IPS-NIHi11 (cell line): ENCODE data around the gene NOS1AP.

Experiments used
- DNase-seq: peaks from one replicate; pipeline ENCODE4 v3.0.0; 2012; ENCODE audit warnings: mixed read lengths, low spot score

Gene NOS1AP

DNA sequence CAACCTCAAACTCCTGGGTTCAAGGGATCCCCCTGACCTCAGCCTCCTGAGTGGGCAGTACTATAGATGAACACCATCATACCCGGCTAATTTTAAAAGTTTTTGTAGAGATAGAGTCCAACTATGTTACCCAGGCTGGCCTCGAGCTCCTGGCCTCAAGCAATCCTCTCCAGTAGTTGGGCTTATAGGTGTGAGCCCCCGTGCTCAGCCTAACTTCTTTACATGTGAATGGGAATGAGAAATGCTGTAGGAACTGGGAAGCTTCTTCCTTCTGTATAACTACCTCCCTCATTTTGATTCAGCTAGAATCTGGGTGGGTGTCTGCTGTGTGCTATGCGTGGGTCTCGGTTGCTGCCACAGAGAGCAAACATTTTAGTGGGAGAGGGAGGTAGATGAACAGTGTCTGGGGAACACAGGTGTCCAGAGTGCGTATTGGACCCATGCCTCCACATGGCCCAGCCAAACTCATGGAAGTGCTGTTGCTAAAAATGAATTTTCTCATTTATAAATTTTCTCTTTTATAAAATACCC, 150.6 kb downstream of the NOS1AP start:
- DNase-seq: no peak

DNA sequence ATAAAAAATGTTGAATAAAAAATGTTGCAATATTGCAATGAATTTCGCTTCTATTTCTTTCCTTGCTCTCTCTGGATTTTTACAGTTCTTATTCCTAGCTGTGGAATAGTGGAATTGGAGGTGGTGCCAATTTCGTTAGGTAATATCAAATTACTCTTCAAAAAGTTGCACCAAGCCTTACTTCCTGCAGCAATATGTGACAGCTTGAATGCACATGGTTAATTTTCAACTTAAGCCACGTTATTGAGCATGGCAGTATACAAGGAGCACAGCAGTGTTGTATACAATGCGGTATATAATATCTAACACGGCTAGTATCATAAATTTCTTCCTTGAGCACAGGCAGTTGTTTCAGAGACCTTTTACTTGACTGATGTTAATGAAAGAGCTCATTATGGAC, 152.5 kb downstream of the NOS1AP start:
- DNase-seq: no peak

DNA sequence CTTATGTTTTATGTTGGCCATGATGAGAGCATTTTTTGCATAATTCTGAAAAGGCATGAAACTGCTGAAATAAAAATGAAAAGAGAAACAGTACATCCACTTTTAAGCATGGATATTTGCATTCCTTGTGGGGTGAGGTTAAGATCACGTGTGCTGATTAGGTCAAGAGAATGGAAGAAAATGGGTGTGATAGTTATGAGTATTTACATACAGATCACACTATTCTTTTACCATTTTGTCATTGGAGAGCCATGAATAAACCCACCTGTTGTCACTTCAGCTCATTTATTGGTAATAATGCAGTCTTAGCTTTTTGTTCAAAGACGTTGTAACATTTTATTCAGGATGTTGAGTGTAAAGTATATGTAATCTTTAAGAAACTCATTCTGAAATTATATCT, 153.2 kb downstream of the NOS1AP start:
- no peak for DNase-seq

DNA sequence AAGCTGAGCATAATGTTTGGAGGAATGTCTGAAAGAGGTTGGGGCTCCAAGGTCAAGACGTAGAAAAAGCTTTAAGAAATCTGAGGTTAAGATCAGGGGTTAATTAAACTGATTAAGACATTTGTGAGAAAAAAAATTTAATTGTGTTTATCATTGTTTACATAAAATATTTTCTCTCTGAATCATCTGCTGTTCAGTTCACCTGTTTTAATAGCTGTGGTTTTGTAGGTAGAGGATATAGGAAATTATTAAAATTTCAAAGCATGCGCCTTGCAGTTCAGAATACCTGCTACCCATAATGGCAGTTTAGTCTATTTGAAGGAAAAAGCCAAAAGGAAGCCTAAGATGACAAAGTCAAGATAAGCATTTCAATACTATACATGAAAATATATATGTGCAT, 154.0 kb downstream of the NOS1AP start:
- no peak for DNase-seq

DNA sequence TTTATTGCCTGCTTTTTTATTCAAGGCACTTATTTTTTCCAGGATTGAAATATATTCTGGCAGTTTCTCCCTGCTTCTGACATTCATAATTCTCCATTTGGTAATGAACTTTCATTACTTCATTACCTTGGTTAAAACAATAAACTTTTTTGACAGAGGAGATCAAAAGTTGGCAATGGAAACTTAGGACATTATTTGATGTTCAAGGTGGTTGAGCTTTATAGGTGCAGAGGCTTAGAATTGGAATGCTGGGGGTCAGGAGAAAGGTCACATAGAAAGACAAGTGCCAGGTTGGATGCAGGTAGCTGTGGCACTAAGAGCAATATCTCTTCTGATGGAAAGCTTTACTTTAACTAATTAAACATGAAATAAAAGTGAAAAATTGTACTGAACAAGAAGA, 154.8 kb downstream of the NOS1AP start:
- DNase-seq: no peak

DNA sequence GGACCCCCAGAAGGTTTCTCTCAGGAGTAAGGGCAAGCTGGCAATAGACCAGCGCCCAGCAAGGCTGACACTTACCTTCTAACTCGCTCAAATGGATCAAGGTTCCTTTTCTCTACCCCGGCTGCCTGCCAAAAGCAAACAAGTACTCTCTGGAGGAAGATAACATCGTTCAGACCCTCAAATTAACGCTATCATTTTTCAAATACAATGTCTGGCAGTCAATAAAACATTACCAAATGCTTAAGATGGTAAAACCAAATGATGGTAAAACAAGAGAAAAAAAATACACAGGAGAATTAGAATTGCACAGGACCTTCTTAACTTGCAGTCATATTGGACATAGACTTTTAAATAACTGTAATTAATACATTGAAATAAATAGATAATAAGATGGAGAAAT, 159.1 kb downstream of the NOS1AP start:
- DNase-seq: no peak

DNA sequence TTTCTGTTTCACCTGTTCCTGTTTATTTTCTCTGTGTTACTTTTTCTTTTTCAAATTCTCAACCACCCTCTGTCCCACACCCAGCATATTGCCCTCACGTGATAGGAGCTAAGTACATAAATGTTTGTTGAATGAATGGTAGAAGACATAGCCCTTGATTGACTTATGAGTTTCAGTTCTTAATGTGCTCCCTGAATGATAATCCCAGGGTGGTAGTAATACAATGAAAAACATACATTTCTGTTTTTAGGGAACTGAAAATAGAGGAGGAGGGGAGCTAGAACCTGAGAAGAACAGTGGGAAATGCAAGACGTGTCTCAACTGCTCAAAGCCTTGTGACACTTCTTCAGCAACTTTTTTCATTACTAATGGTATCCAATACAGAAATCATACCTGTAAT, 160.1 kb downstream of the NOS1AP start:
- DNase-seq: no peak

DNA sequence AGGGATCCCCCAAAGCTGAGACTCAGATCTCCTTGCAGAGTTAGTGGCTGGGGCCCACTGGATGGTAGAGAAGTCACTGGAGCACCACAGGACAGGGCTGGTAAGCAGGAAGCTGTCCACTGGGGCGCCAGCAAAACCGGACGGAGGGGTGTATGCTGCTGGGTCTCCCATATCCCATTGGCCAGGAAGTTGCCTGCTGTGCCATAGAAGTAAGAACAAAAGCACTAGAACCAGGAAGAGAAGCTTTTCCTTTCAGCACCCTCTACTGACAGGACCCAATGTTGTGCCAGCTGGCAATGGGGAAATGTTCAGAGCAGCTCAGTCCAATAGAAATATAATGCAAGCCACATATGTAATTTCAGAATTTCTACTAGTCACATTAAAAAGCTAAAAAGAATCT, 160.6 kb downstream of the NOS1AP start:
- peak; percentile 77 for DNase-seq

DNA sequence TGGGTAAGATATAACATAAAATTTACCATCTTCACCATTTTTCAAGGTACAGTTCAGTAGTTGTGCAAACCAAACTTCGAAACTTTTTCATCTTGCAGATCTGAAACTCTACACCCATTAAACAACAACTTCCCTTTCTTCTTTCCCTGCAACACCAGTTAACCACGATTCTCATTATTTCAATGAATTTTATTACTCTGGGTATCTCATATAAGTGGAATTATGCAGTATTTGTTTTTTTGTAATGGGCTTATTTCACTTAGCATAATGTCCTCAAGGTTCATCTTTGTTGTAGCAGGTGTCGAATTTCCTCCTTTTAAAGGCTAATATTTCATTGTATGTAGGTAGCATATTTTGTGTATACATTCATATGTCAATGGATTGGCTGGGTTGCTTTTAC, 161.0 kb downstream of the NOS1AP start:
- DNase-seq: no peak

DNA sequence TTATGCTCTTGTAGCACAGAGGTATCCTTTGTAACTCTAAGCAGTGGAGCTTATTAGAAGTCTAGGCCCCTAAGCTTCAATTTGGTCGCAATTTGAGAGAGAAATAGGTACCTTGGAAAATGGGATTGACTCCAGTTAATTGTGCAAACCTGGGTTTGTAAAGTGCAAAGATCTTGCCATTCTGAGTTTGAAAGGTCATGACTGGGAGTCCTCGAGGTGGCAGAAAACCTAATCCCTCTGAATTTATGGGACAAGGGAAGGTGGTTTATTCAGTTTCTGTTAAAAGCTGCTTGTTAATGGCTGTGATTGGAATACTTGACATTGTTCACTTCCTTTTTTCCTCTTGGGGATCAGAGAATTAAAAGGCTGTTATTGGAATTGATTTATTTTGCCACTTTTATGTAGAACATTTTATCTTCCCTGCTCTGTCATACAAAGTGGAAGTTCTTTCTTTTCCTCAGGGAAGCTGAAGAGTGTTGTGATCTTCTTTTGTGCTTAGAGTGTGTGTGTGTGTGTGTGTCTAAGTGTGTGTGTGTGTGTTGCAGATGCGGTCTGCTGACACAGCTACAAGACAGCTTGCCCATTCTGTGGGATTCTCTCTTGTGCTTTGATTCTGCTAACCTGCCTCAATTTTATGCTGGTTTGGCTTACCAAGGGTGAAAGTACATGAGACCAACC, 162.7 kb downstream of the NOS1AP start:
- DNase-seq: no peak

DNA sequence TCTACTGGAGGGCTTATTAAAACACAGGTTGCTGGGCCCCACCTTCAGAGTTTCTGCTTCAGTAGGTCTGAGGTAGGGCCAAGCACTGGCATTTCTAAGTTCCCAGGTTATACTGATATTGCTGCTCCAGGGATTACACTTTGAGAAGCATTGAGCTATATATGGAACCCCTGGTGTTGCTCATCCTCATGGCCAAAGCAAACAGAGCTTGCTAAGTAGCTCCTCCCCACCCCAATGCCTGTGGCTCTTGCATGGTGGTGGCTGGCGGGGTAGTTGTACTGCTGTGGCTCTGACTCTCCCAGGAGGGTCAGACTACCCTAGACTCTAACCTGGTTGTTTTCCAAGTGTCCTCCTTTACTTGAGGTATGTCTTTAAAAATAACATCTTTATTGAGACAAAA, 163.6 kb downstream of the NOS1AP start:
- DNase-seq: no peak

DNA sequence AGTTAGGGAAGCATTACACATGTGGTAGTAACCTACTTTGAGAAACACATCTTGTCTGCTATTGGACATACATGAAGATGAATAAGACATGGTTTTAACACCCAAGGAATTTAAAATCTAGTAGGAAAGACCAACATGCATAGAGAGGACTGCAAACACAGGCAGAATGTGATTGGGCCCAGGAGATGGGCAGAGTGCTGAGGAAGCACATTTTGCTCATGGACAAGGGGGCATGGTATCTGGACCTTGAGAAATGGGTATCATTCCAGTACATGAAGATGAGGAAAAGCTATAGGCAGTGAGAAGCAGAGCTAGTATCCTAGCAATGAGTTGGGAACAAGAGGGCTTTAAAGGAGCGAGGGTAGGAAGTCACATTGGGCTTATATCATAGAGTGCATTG, 164.4 kb downstream of the NOS1AP start:
- no peak for DNase-seq

DNA sequence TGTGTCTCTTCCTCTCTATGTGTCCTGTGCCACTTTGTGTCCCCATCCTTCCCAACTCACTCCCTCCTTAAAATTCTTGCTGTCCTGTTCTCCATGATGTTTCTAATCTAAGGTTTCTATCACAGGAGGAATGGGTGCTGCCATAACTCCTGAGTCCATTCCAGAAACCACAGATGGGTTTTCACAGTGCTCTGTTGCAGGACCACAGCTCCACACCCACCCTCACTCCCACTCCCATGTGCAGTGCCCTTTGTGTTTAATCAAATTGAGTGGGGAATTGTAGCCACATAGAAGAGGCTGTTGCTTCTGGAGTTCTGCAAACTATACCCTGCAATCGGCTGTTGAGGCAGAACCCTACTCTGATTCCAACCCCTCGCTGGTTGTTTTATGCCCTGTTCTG, 165.1 kb downstream of the NOS1AP start:
- DNase-seq: no peak

DNA sequence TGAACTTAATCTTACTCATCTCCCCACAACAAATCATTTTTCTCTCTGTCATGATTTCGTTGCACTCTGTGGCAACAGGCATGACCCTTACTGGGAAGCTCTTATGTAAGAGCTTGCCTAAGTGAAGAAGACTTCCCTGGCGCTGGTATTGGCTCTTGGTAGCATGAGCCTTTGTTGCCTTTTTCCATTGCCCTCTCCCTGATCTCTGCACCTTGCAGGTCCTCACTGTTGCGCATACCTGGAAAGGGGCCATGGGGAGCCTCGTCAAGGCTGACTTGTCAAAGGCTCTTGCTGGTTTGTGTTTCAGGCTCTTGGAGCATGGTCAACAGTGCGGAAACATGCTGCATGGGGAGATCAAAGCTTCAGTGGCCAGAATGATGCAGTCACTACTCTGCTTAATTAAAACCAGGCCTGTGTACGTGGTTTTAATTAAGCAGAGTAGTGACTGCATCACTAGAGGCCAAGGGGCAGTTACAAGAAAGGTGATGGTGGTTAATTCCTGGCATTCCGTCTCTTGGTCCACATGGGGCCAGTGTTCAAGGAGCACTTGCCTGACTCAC, 165.8 kb downstream of the NOS1AP start:
- DNase-seq: peak; percentile 42

DNA sequence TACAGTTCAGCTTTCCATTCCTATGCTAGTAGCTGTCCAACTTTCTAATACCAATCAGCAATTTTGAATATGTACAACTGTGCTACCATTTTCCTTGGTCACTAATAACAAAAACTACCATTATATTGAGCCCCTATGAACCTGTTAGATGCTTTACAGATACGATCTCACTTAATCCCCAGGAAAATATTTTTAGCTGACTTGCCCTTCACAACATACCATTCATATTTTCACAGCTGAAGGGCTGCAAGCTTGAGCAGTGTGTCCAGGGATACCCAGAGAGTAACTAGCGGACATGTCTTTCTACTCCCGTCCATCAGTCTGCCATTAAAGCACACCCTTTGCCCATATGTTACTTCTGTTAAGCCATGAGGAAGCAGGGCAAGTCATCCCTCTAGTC, 166.7 kb downstream of the NOS1AP start:
- no peak for DNase-seq

DNA sequence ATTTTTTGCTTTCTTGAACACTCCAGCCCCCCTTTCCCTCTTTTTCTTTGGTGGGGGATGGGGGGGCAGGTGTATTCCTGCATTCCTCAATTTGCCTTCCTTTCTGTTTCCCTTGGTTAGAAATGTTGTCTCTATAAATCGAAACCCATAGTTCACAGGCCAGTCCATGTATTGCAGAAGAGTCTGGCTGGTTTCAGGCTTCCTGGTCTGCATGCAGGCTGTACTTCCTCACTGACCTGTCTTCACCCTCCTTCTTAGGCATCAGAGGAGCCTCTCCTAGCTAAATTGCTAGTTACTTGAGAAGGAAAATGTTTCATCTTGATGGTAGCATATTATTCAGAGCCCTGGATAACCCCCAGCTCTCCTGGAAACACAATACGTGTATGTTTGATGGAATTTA, 167.1 kb downstream of the NOS1AP start:
- no peak for DNase-seq

DNA sequence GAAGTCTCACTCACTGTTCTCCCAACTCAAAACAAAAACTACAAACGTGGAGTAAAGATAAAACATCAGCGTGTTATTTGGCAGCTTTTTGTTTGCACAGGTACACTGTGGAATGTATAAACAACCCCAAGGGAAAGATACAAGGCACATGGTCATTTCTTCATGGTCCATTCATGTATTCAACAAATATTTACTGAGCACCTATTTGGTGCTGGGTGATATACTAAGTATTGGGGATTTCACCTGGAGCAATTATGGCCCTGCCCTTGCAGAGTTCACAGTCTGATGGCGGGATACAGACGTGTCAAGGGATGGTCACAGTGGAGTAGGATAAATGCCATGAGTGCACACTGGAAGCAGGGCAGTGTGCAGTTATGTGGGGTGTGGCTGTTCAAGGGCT, 171.1 kb downstream of the NOS1AP start:
- DNase-seq: no peak

DNA sequence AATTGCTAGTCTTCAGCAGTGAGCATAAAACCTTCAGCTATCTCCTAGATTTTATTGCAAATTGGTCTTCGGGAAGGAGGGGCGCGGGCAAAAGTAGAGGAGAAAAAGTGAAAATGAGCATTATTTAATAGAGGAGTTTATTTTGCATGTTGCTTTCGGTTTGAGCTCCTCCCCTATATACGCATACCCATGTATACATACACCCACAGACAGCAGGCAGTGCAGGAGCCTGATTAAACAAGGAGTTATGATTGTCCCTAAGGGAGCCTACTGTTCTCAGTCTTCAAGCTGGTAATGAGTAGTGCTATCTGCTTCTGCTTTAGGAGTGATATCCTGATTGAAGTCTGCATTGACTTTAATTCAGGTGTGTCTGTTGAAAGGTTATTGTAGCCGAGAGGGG, 173.3 kb downstream of the NOS1AP start:
- no peak for DNase-seq

DNA sequence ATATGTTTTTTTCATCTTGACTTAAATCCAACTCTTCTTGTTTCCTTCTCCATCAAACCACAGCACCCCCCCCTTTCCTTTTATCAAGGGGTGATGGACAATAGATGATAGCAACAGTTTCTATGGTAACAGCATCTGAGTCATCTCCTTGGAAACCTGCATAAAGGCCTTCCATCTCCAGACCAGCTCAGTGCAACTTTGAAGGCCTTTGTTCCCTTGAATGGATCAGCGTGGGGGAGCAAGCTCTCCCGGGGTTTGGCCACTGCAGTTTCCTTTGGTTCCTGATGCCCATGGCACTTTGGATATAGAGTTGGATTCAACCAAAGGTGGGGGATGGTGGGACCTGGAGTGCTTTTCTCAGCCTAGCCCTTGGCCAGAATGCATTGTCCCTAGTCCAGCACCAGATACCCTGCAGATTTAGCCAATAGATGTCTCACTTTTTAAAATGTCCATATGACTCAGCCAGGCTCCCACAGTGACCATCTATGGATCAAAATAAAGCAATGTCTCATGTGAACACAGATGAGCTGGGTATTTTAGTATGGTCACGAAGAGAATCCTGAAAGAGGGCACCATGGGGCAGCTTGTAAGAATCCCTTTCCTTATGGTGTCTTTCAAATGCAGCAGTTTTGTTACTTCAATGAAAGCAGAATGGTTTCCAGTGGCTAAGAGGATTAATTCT, 179.5 kb downstream of the NOS1AP start:
- peak; percentile 76 for DNase-seq

DNA sequence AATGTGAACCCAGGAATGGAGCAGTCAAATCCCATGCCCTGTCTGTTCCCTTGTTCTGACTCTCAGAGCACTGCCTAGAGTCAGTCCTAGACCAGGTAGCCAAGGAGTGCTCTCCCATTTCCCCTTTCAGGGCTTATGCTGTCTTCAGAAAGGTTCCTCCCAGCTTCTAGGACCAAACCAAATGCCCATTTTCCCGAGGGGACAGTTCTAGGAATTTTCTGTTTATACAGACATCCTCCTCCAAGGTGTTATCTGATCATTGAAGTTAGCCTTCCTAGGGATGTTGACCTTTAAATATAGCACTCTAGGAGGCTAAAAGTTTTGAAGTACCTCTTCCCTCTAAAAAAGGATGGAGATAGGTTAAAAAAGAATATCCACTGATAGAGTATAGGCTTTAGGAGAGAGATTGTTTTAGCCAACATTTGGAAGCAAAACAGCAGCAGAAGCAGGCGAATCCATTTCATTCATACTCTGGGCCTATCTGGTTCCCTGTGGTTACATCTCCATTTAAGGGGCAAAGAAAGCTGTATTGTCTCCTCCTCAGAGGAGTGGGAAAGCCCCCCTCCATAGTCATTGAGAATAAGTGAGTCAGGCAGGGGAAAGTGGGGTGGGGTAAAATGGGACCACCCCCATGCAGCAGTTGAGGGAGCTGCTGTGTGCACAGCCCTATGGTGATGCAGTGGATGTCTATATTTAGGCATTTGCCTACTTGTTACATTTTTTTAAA, 180.7 kb downstream of the NOS1AP start:
- DNase-seq: peak; percentile 37

DNA sequence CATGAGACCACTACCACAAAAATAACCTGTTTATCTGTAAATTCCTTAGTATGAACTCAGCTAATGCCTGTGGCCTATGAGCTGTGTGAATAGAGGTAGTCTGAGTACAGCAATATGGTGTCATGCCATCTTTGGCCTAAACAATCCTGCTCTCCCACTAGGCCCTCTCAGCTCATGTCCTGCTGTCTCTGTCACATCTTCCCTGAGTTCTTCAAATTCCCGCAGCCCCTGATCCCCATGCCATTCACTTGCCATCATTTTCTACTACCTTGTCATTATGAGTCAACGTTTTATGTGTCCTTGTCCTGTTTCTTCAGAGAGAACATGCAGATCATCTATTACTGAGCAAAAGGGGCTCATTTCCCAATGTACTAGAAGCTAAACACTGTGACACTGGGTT, 181.6 kb downstream of the NOS1AP start:
- DNase-seq: no peak

DNA sequence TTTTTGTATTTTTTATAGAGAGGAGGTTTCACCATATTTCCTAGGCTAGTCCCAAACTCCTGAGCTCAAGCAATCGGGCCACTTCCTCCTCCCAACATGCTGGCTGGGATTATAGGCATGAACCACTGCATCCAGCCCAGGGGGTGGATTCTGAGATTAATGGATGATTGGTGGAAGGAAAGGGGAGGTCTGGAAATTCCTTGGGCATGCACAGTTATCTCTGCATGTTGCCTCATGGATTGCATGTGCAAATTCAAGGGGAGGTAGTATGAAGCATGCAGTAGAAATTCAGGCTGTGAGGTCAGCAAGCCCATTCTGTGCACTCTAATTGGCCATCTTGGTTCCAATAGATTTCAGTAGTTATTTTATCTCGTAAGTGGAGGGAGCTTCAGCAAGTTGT, 182.7 kb downstream of the NOS1AP start:
- DNase-seq: no peak

DNA sequence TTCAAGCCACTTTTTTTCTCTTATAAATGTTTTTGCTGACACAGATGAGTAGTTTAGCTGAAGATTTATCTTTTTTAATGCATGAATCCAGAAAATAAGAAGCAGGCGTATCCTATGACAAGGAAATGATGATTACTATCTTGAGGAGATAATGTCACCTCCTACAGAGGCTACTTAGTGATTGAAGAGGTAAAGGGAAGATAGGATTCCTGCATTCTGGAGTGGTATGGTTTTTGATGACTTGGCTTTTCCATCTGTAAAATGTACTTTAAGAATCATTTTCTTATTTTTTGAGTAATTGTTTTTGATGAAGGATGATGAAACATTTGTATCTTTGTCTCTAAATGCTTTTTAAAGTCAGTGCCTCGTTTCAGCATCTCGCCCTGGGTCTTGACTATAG, 184.3 kb downstream of the NOS1AP start:
- no peak for DNase-seq
